Kidney (tissue), 14 donors: ENCODE results near the gene MAGI1. TPM values are rescaled to one million over a fixed set of nuclear protein-coding genes. Genes with fewer than 3 reads are reported as not detected.

Experiments
- DNase-seq, 5 donors: peaks; one replicate each; pipeline ENCODE4 v3.0.0-alpha.2; 2013 to 2020
- FAIRE-seq: peaks from 2 replicates; lab custom pipeline; 2012; peaks lifted over from hg19 to GRCh38; lab: Jason Lieb, UNC
- H3K27ac ChIP-seq, 2 donors: one replicate each; pipeline ENCODE4 v1.7.0; 2013; ENCODE audit warnings: low read depth in 2 of 2, low read length in 2 of 2, inconsistent platforms in 1 of 2
- H3K27me3 ChIP-seq: one replicate; pipeline ENCODE4 v1.7.1; 2013; ENCODE audit warnings: low read length, inconsistent platforms; ENCODE audit not compliant: control insufficient read depth, insufficient read depth
- H3K36me3 ChIP-seq, 3 donors: one replicate each; pipeline versions ENCODE4 v1.7.0 to v1.7.1; 2013; ENCODE audit warnings: low read length in 3 of 3, control low read depth in 1 of 3, inconsistent platforms in 1 of 3; ENCODE audit not compliant: insufficient read depth in 3 of 3, control insufficient read depth in 2 of 3
- H3K4me1 ChIP-seq, 3 donors: one replicate each; pipeline versions ENCODE4 v1.7.0 to v1.7.1; 2013; ENCODE audit warnings: low read length in 3 of 3, inconsistent platforms in 1 of 3, low read depth in 1 of 3; ENCODE audit not compliant: control insufficient read depth in 2 of 3, insufficient read depth in 2 of 3
- H3K4me3 ChIP-seq, 3 donors: one replicate each; pipeline versions ENCODE4 v1.7.0 to v1.8.1; 2013; ENCODE audit warnings: low read length in 3 of 3, control low read depth in 1 of 3, inconsistent platforms in 1 of 3
- H3K9ac ChIP-seq, 3 donors: one replicate each; pipeline versions ENCODE4 v1.7.0 to v1.7.1; 2013; ENCODE audit warnings: low read length in 3 of 3, control low read depth in 1 of 3, inconsistent platforms in 1 of 3
- H3K9me3 ChIP-seq, 3 donors: one replicate each; pipeline versions ENCODE4 v1.7.0 to v1.7.1; 2013; ENCODE audit warnings: low read length in 3 of 3, control low read depth in 1 of 3, inconsistent platforms in 1 of 3; ENCODE audit not compliant: control insufficient read depth in 2 of 3, insufficient read depth in 1 of 3
- intact Hi-C: fragments of 100-400 bp; cut with DNase I; formaldehyde crosslinking; loops from one replicate; pipeline ENCODE4 v1.11.1; 2022
- polyA plus RNA-seq: library from polyadenylated mRNA; stranded (reverse); fragments of 350-450 nt; fragmentation: Illumina TruSeq; extraction: RNeasy Lipid Tissue Mini Kit (QIAGEN cat#74804); gene quantifications from one replicate; pipeline ENCODE4 v1.2.3, GENCODE V29; 2014; ENCODE audit warnings: low read depth, low replicate concordance; ENCODE audit not compliant: insufficient read depth
- total RNA-seq: library from RNA; stranded (reverse); fragmentation: NEBNext Ultra II Directional; extraction: Animal tissue kit (Norgen Biotek cat#: 25700); gene quantifications from one replicate; pipeline ENCODE4 v1.2.1, GENCODE V29; 2021
- TF ChIP-seq, protein P1 (sequence below): IDR thresholded peaks from 3 replicates; pipeline ENCODE4 v1.5.1; 2012; ENCODE audit warnings: mild to moderate bottlenecking, moderate library complexity, borderline replicate concordance; ENCODE audit not compliant: insufficient read depth; ENCODE audit errors: extremely low read depth
- donor health status: control.
- donor health status: control.
- donor health status: control.
- donor health status: control.
- donor health status: control.
- donor health status: DM: yes; HTN: yes; CAD: no.
- donor health status: Normal renal cell carcinoma (clear cell type).

MAGI1 gene
- total and polyA plus RNA-seq, 2 donors from 2014 or later: 8.2 to 42.8 TPM

DNA sequence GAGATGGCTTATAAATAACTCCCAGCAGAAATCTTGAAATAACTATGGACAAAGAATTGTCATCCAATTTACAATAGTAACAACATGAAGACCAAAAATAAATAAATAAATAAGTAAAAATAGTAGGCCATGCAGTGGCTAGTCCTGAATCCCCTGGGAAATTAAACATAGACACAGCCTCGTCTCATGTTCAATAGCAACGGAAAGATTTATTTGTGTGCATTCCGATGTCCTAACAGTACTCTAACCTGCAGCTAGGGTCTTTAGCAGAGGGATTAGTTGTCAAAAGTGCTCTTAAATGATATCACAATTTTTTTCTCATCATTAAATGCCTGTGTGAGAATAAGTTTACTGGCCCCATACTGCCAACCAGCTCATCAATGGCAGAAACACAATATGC, 474.2 kb downstream of the MAGI1 start:
- FAIRE-seq (no peak), DNase-seq (no peak)
- Histone ChIP-seq H3K4me3 (no peak overlapping the region), H3K36me3 (no peaks in the 10 kb centered on the region), H3K9me3 (no peaks in the 10 kb centered on the region), H3K4me1 (peaks cover 0 to 12% (median 2%) of the 10 kb centered on the region in 3 donors), H3K27ac (no peak overlapping the region), H3K27me3 (no peaks in the 10 kb centered on the region), H3K9ac (no peak overlapping the region)
- intact Hi-C loops: no loop called here
- TF ChIP-seq, protein P1, sequence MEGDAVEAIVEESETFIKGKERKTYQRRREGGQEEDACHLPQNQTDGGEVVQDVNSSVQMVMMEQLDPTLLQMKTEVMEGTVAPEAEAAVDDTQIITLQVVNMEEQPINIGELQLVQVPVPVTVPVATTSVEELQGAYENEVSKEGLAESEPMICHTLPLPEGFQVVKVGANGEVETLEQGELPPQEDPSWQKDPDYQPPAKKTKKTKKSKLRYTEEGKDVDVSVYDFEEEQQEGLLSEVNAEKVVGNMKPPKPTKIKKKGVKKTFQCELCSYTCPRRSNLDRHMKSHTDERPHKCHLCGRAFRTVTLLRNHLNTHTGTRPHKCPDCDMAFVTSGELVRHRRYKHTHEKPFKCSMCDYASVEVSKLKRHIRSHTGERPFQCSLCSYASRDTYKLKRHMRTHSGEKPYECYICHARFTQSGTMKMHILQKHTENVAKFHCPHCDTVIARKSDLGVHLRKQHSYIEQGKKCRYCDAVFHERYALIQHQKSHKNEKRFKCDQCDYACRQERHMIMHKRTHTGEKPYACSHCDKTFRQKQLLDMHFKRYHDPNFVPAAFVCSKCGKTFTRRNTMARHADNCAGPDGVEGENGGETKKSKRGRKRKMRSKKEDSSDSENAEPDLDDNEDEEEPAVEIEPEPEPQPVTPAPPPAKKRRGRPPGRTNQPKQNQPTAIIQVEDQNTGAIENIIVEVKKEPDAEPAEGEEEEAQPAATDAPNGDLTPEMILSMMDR: no peak

DNA sequence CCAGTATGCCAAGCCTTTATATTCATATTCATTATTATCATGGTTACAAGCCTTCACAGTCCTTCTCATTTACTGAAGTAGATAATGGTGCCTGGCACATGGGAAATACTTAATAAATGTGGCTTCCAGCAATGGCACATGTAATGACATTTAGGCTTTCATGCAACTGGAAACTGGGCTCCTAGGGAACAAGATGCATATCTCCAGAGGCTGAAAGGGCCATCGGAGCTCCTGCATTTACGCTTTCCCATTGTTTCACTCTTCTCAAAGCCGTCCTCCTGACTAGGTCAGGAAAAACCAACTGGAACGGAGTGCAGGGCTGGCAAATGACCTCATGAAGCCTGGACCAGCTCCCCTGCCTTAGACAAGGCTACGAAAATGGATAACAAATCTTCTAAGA, 474.9 kb downstream of the MAGI1 start:
- no peak overlapping the region for H3K9ac ChIP-seq
- H3K4me3 ChIP-seq: no peak overlapping the region
- H3K4me1 ChIP-seq: peaks cover 0 to 12% (median 2%) of the 10 kb centered on the region in 3 donors
- FAIRE-seq: no peak
- intact Hi-C loops: no loop called here
- TF ChIP-seq, protein P1: no peak
- no peaks in the 10 kb centered on the region for H3K36me3 ChIP-seq
- no peaks in the 10 kb centered on the region for H3K27me3 ChIP-seq
- DNase-seq: no peak
- no peak overlapping the region for H3K27ac ChIP-seq
- H3K9me3 ChIP-seq: no peaks in the 10 kb centered on the region

DNA sequence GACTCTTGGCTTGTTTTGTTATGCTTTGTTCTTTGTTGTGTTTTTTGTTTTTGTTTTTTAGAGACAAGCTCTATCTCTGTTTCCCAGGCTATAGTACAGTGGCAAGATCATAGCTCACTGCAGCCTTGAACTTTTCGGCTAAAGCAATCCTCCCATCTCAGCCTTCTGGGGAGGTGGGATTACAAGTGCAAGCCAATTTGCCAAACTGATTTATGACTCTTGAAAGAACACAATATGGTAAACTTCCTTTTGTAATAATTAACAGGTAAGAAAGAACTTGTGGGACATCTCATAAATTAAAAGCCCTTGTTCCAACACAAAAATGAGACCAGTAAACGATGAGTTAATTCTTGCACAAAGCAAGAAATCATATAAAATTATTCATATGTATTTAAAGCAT, 476.3 kb downstream of the MAGI1 start:
- H3K9ac ChIP-seq: no peak overlapping the region
- peaks cover 0 to 4% (median 2%) of the 10 kb centered on the region in 3 donors for H3K4me1 ChIP-seq
- no peak overlapping the region for H3K27ac ChIP-seq
- DNase-seq: peak in 1 of 5 donors; percentile 26
- H3K9me3 ChIP-seq: no peaks in the 10 kb centered on the region
- H3K4me3 ChIP-seq: no peak overlapping the region
- no peaks in the 10 kb centered on the region for H3K27me3 ChIP-seq
- intact Hi-C loops: no loop called here
- TF ChIP-seq, protein P1: no peak
- FAIRE-seq: no peak
- H3K36me3 ChIP-seq: no peaks in the 10 kb centered on the region

DNA sequence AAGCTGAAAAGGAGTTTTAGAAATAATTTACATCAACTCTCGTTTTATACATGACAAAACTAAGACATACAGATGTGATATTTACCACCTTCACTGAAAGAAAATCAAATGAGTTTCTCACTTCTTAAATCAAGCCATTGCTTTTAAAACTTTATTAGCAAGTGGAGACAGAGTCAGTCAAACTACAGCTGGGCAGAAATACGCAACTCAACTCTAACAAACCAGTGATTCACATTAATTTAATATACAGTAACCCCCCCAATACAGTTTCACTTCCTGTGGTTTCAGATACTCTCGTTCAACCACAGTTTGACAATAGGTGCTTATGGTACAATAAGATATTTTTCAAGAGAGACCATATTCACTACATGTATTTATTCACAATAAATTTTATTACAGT, 477.1 kb downstream of the MAGI1 start:
- H3K4me1 ChIP-seq: peaks cover 0 to 4% (median 2%) of the 10 kb centered on the region in 3 donors
- DNase-seq: no peak
- H3K9me3 ChIP-seq: no peaks in the 10 kb centered on the region
- TF ChIP-seq, protein P1: no peak
- H3K9ac ChIP-seq: no peak overlapping the region
- intact Hi-C loops: no loop called here
- H3K27me3 ChIP-seq: no peaks in the 10 kb centered on the region
- H3K4me3 ChIP-seq: no peak overlapping the region
- no peaks in the 10 kb centered on the region for H3K36me3 ChIP-seq
- no peak for FAIRE-seq
- H3K27ac ChIP-seq: no peak overlapping the region
